HCT116 (cell line): ENCODE measurements around the gene WIPF3. TPM values are rescaled to one million over a fixed set of nuclear protein-coding genes. Genes with fewer than 3 reads are reported as not detected.
A peak's percentile ranks its signal among the peaks of the same experiment; 100 is the strongest.

Experiments used
- ATAC-seq: fragments of 200-7000 bp; cut with Tn5 transposase; 2 replicates; pipeline ENCODE4 v1.9.1; 2020; ENCODE audit warnings: mild to moderate bottlenecking, moderate library complexity
- Bru-seq: library from RNA; stranded (reverse); fragments of 400-500 nt; gene quantifications from one replicate; lab custom pipeline; 2021; lab: Mats Ljungman, UMichigan
- BruChase-seq, 2 experiments: library from RNA; stranded (reverse); fragments of 400-500 nt; gene quantifications; one replicate each; lab custom pipeline; 2021; lab: Mats Ljungman, UMichigan
- BruUV-seq: library from RNA; stranded (reverse); fragments of 400-500 nt; replicated peaks from 2 replicates; lab custom pipeline; 2021; lab: Mats Ljungman, UMichigan
- CTCF ChIA-PET: fragments of 300-600 bp; sonication (Branson Sonifier 250); formaldehyde crosslinking; loops from one replicate; lab custom pipeline; 2021; ENCODE audit warnings: antibody characterized with exemption; lab: Charles Lee
- POLR2A ChIA-PET: fragments of 300-600, 350-600 bp; sonication (Branson Sonifier 250); formaldehyde crosslinking; loops from one replicate; lab custom pipeline; 2021; ENCODE audit warnings: antibody characterized with exemption; lab: Charles Lee
- RAD21 ChIA-PET, 2 experiments: fragments of 300-600 bp; sonication (Branson Sonifier 250); formaldehyde crosslinking; loops; one replicate each; lab custom pipeline; 2023; ENCODE audit warnings: low total read pairs in 2 of 2; ENCODE audit not compliant: uncharacterized antibody in 2 of 2, unreplicated experiment in 2 of 2, low non-redundant PET in 1 of 2; lab: Charles Lee
- DNase-seq: peaks from one replicate; pipeline ENCODE4 v3.0.0-alpha.2; 2010; ENCODE audit warnings: low read depth, low spot score
- H2AFZ ChIP-seq: fragments of 200-600 bp; shearing (Covaris generic), sonication (generic); 2 replicates; pipeline ENCODE4 v1.6.1; 2017; ENCODE audit warnings: low read depth, mixed run types, mixed read lengths, antibody characterized with exemption, low read length; ENCODE audit not compliant: poor library complexity, severe bottlenecking
- H3K27ac ChIP-seq: 2 replicates; pipeline ENCODE4 v1.5.1; 2012; ENCODE audit warnings: low read depth, low read length
- H3K27me3 ChIP-seq: fragments of 200-600 bp; sonication (generic); 2 replicates; pipeline ENCODE4 v1.6.1; 2016; ENCODE audit warnings: mixed run types, low read length, mixed read lengths; ENCODE audit not compliant: insufficient read depth
- H3K36me3 ChIP-seq, 2 experiments: fragments of 200-500 bp in 1 of 2; fragments of 200-600 bp in 1 of 2; sonication (Bioruptor generic) in 1 of 2; sonication (generic) in 1 of 2; 2 replicates each; pipeline versions ENCODE4 v1.5.1 to v1.6.1; 2014 to 2016; ENCODE audit warnings: low read length in 2 of 2, inconsistent platforms in 1 of 2, mixed read lengths in 1 of 2, mixed run types in 1 of 2; ENCODE audit not compliant: insufficient read depth in 2 of 2, control insufficient read depth in 1 of 2
- H3K4me1 ChIP-seq, 2 experiments: fragments of 200-600 bp in 1 of 2; sonication (generic) in 1 of 2; 2 replicates each; pipeline versions ENCODE4 v1.5.1 to v1.6.1; 2012 to 2017; ENCODE audit warnings: low read length in 2 of 2, inconsistent platforms in 1 of 2, mild to moderate bottlenecking in 1 of 2, mixed read lengths in 1 of 2, mixed run types in 1 of 2, moderate library complexity in 1 of 2; ENCODE audit not compliant: insufficient read depth in 2 of 2, control insufficient read depth in 1 of 2
- H3K4me2 ChIP-seq: fragments of 200-600 bp; sonication (generic); 2 replicates; pipeline ENCODE4 v1.6.1; 2017; ENCODE audit warnings: mixed run types, low read length, mixed read lengths
- H3K4me3 ChIP-seq, 2 experiments: fragments of 200-600 bp in 1 of 2; sonication (generic) in 1 of 2; replicated peaks in 1 of 2; 2 replicates each; pipeline ENCODE4 v1.5.1; 2011 to 2016; ENCODE audit warnings: low read length in 2 of 2, control low read depth in 1 of 2, low read depth in 1 of 2, mild to moderate bottlenecking in 1 of 2, mixed read lengths in 1 of 2, mixed run types in 1 of 2
- H3K79me2 ChIP-seq: fragments of 200-600 bp; sonication (generic); 2 replicates; pipeline ENCODE4 v1.6.1; 2017; ENCODE audit warnings: mild to moderate bottlenecking, mixed run types, low read length, moderate library complexity, mixed read lengths; ENCODE audit not compliant: insufficient read depth
- H3K9ac ChIP-seq: fragments of 200-600 bp; sonication (generic); 2 replicates; pipeline ENCODE4 v1.6.1; 2016; ENCODE audit warnings: low read length, mixed read lengths
- H3K9me2 ChIP-seq: fragments of 200-600 bp; sonication (generic), shearing (Covaris generic); 2 replicates; pipeline ENCODE4 v1.6.1; 2017; ENCODE audit warnings: mixed run types, mild to moderate bottlenecking, moderate library complexity; ENCODE audit not compliant: insufficient read depth
- H3K9me3 ChIP-seq, 2 experiments: fragments of 200-500 bp in 1 of 2; fragments of 200-600 bp in 1 of 2; sonication (Bioruptor generic) in 1 of 2; sonication (generic) in 1 of 2; 2 replicates each; pipeline ENCODE4 v1.6.1; 2014 to 2017; ENCODE audit warnings: low read length in 2 of 2, mixed read lengths in 2 of 2, inconsistent platforms in 1 of 2, low read depth in 1 of 2, mild to moderate bottlenecking in 1 of 2, mixed run types in 1 of 2, moderate library complexity in 1 of 2; ENCODE audit not compliant: control insufficient read depth in 1 of 2, insufficient read depth in 1 of 2
- H4K20me1 ChIP-seq: fragments of 200-600 bp; sonication (generic), shearing (Covaris generic); 2 replicates; pipeline ENCODE4 v1.6.1; 2017; ENCODE audit warnings: mixed run types, mild to moderate bottlenecking, moderate library complexity; ENCODE audit not compliant: insufficient read depth
- CBX3 ChIP-seq: IDR thresholded peaks from 2 replicates; pipeline ENCODE4 v1.6.1; 2012; ENCODE audit warnings: low read depth
- CTCF ChIP-seq, 3 experiments: fragments of 200-600 bp in 1 of 3; sonication (generic) in 1 of 3; IDR thresholded peaks in 2 of 3; conservative IDR thresholded peaks in 1 of 3; 2 replicates each; pipeline ENCODE4 v1.5.1; 2012 to 2017; ENCODE audit warnings: low read depth in 2 of 3, low read length in 2 of 3, antibody characterized with exemption in 1 of 3, borderline replicate concordance in 1 of 3, control low read depth in 1 of 3, mild to moderate bottlenecking in 1 of 3, mixed read lengths in 1 of 3, mixed run types in 1 of 3, moderate library complexity in 1 of 3; ENCODE audit not compliant: insufficient read depth in 1 of 3
- EGR1 ChIP-seq: IDR thresholded peaks from 2 replicates; pipeline ENCODE4 v1.6.1; 2012; ENCODE audit warnings: low read depth
- ELF1 ChIP-seq: IDR thresholded peaks from 2 replicates; pipeline ENCODE4 v1.6.1; 2012; ENCODE audit warnings: low read depth, borderline replicate concordance
- FOSL1 ChIP-seq: IDR thresholded peaks from 2 replicates; pipeline ENCODE4 v1.6.1; 2012; ENCODE audit warnings: low read depth
- JUND ChIP-seq: IDR thresholded peaks from 2 replicates; pipeline ENCODE4 v1.6.1; 2012
- MAX ChIP-seq: IDR thresholded peaks from 2 replicates; pipeline ENCODE4 v1.6.1; 2012
- POLR2AphosphoS5 ChIP-seq: IDR thresholded peaks from 2 replicates; pipeline ENCODE4 v1.6.1; 2011; ENCODE audit warnings: mild to moderate bottlenecking, low read depth, low read length, moderate library complexity
- SP1 ChIP-seq: IDR thresholded peaks from 2 replicates; pipeline ENCODE4 v1.6.1; 2012; ENCODE audit warnings: low read depth
- SRF ChIP-seq: IDR thresholded peaks from 2 replicates; pipeline ENCODE4 v1.6.1; 2012; ENCODE audit warnings: low read depth
- TCF7L2 ChIP-seq: IDR thresholded peaks from 2 replicates; pipeline ENCODE4 v1.7.0; 2011; ENCODE audit warnings: borderline replicate concordance, inconsistent platforms; ENCODE audit not compliant: insufficient read depth, insufficient read length; ENCODE audit errors: extremely low read depth
- ZFX ChIP-seq: fragments of 450-650 bp; IDR thresholded peaks from 2 replicates; pipeline ENCODE4 v1.6.1; 2017
- ZNF274 ChIP-seq: fragments of 200-500 bp; sonication (Bioruptor generic); IDR thresholded peaks from 2 replicates; pipeline ENCODE4 v1.6.1; 2014; ENCODE audit warnings: mild to moderate bottlenecking, low read depth, low read length, inconsistent platforms
- intact Hi-C: fragments of 100-400 bp; cut with micrococcal nuclease; formaldehyde crosslinking; loops from 2 replicates; pipeline ENCODE4 v1.10.0; 2022
- long read RNA-seq: library from polyadenylated mRNA; unstranded; transcript quantifications from one replicate; pipeline ENCODE4 v2.0.0, GENCODE V29; 2021; ENCODE audit not compliant: unreplicated experiment
- polyA plus RNA-seq: library from polyadenylated mRNA; unstranded; fragments of >200 nt; gene quantifications from 2 replicates; pipeline ENCODE4 v1.2.1, GENCODE V29; 2012; ENCODE audit warnings: missing spikeins
- total RNA-seq: library from RNA; stranded (reverse); gene quantifications from one replicate; pipeline ENCODE4 v1.2.1, GENCODE V29; 2021; ENCODE audit not compliant: unreplicated experiment

The WIPF3 gene
- total RNA-seq (8.6 TPM), Bru-seq, nascent RNA (percentile 54 among the genes with signal in this experiment), BruChase-seq, experiment 1, labeled RNA remaining after a 6-hour chase (percentile 49 among the genes with signal in this experiment), BruChase-seq, experiment 2, labeled RNA remaining after a 2-hour chase (percentile 45 among the genes with signal in this experiment)
- 6.2 and 6.4 TPM in 2 replicates for polyA plus RNA-seq
- long read RNA-seq, partial matches to known transcripts = 5 of 10 reads
- long read RNA-seq, other reads (novel, unspliced or antisense) = 5 of 10 reads

GRCh38 chr7:29806208-29806994, at the start of gene WIPF3:
WIPF3 (plus strand) TSS chr7:29806508; CDS start chr7:29834725, 28,217 bp downstream.
- BruUV-seq = no TSS peak
- Histone ChIP-seq H3K9me2 (no peaks in the 10 kb centered on the region), H2AFZ (peak within 1 kb of the TSS; percentile 96), H3K79me2 (no peaks in the 10 kb centered on the region), H3K27me3 (no peaks in the 10 kb centered on the region), H3K4me1 (peaks cover 10 to 21% of the 10 kb centered on the region in 2 experiments; a peak in 3 of 4 replicates), H4K20me1 (no peaks in the 10 kb centered on the region), H3K27ac (peak within 1 kb of the TSS; percentile 56), H3K9ac (peak within 1 kb of the TSS; percentile 60), H3K9me3 (no peaks in the 10 kb centered on the region), H3K4me3 (peak within 1 kb of the TSS; percentile 65 to 82), H3K4me2 (peak within 1 kb of the TSS; percentile 97), H3K36me3 (no peaks in the 10 kb centered on the region)
- intact Hi-C loops = no loop called here
- RAD21 ChIA-PET = no interaction called here
- peak; percentile 7 for DNase-seq
- peak; percentile 42 for TF ChIP-seq MAX
- no peak for TF ChIP-seq ZNF274
- TF ChIP-seq ZFX = peak; percentile 58
- TF ChIP-seq SP1 = no peak
- TF ChIP-seq ELF1 = no peak
- peak; percentile 56 for TF ChIP-seq EGR1
- peak; percentile 58 for TF ChIP-seq POLR2AphosphoS5
- POLR2A ChIA-PET = no interaction called here
- peak; percentile 65 for ATAC-seq
- CTCF ChIA-PET = interaction anchor here (1.0 to 1.6 kb wide), 2 partner anchors 115 to 255 kb away, joined by 3 to 4 read pairs; no protein-coding TSS in a partner anchor

- no peak for ATAC-seq
- DNase-seq = no peak
- CTCF ChIA-PET = no interaction called here
- H3K9ac ChIP-seq = no peak overlapping the region
- no peaks in the 10 kb centered on the region for H3K4me1 ChIP-seq
- H3K9me2 ChIP-seq = no peaks in the 10 kb centered on the region
- H3K27ac ChIP-seq = no peak overlapping the region
- H3K4me3 ChIP-seq = no peak overlapping the region
- BruUV-seq = no TSS peak
- POLR2A ChIA-PET = no interaction called here
- no peaks in the 10 kb centered on the region for H3K79me2 ChIP-seq
- no peaks in the 10 kb centered on the region for H3K27me3 ChIP-seq
- no peak overlapping the region for H2AFZ ChIP-seq
- TF ChIP-seq ELF1 (no peak), SRF (no peak), FOSL1 (no peak), TCF7L2 (no peak), CBX3 (no peak), JUND (no peak), ZFX (no peak), ZNF274 (no peak), CTCF (IDR thresholded peaks at IDR 0.05 in 2 of 3, conservative IDR thresholded peaks at IDR 0.05 in 1 of 3; ENCODE audit: borderline replicate concordance in 1 of 3, insufficient read depth in 1 of 3, low read depth in 2 of 3, low read length in 2 of 3) (no peak)
- H3K4me2 ChIP-seq = no peak overlapping the region
- H3K36me3 ChIP-seq = no peaks in the 10 kb centered on the region
- no peaks in the 10 kb centered on the region for H3K9me3 ChIP-seq
- intact Hi-C loops = loop anchor here (5.0 kb wide), 1 partner anchor 309 kb away; no protein-coding TSS in a partner anchor
- H4K20me1 ChIP-seq = no peaks in the 10 kb centered on the region
- RAD21 ChIA-PET = no interaction called here
These were observed 43.0 kb upstream of the WIPF3 start for GRCh38 chr7:29763266-29763665.
